Measurements from ENCODE around the gene REEP5.

Gene REEP5

GRCh38 chr5:112933651-112934365, 11.8 kb upstream of the REEP5 start:
- no peak for TF ChIP-seq CTCF (IDR thresholded peaks at IDR 0.05; ENCODE audit: control insufficient read depth, insufficient read depth, low read depth, low read length, missing control alignments)
- DNase-seq (ENCODE audit: low read depth): peak; percentile 84
- H3K4me3 ChIP-seq (ENCODE audit: control insufficient read depth, low read depth, low read length): no peak overlapping the region

- no peak overlapping the region for H3K4me3 ChIP-seq (ENCODE audit: control insufficient read depth, low read depth, low read length)
- no peak for DNase-seq (ENCODE audit: low read depth)
- TF ChIP-seq CTCF (IDR thresholded peaks at IDR 0.05; ENCODE audit: control insufficient read depth, insufficient read depth, low read depth, low read length, missing control alignments): no peak
These were observed 11.1 kb upstream of the REEP5 start for GRCh38 chr5:112933105-112933504.

GRCh38 chr5:112931473-112931872, 9.4 kb upstream of the REEP5 start:
- no peak overlapping the region for H3K4me3 ChIP-seq (ENCODE audit: control insufficient read depth, low read depth, low read length)
- TF ChIP-seq CTCF (IDR thresholded peaks at IDR 0.05; ENCODE audit: control insufficient read depth, insufficient read depth, low read depth, low read length, missing control alignments): no peak
- DNase-seq (ENCODE audit: low read depth): no peak

GRCh38 chr5:112930082-112930344, 8.0 kb upstream of the REEP5 start:
- no peak overlapping the region for H3K4me3 ChIP-seq (ENCODE audit: control insufficient read depth, low read depth, low read length)
- no peak for DNase-seq (ENCODE audit: low read depth)
- TF ChIP-seq CTCF (IDR thresholded peaks at IDR 0.05; ENCODE audit: control insufficient read depth, insufficient read depth, low read depth, low read length, missing control alignments): no peak

GRCh38 chr5:112929336-112930081, 7.5 kb upstream of the REEP5 start:
- no peak for DNase-seq (ENCODE audit: low read depth)
- no peak overlapping the region for H3K4me3 ChIP-seq (ENCODE audit: control insufficient read depth, low read depth, low read length)

GRCh38 chr5:112923988-112924387, 2.0 kb upstream of the REEP5 start:
- TF ChIP-seq CTCF (IDR thresholded peaks at IDR 0.05; ENCODE audit: control insufficient read depth, insufficient read depth, low read depth, low read length, missing control alignments): no peak
- no peak for DNase-seq (ENCODE audit: low read depth)
- H3K4me3 ChIP-seq (ENCODE audit: control insufficient read depth, low read depth, low read length): no peak overlapping the region

More at GRCh38 chr5:112929336-112930081, 7.5 kb upstream of the REEP5 start:
- TF ChIP-seq CTCF (IDR thresholded peaks at IDR 0.05; ENCODE audit: control insufficient read depth, insufficient read depth, low read depth, low read length, missing control alignments): no peak

Data from AG09309 (cell line).